Stimulated activated CD8-positive, alpha-beta memory T cell treated with anti-CD3 and anti-CD28 coated beads, Interleukin-15, amount 100 ng/mL, for 1 hour (primary cell): ENCODE results near the gene SRP68.

Experiments
- DNase-seq: peaks from one replicate; pipeline ENCODE4 v3.0.0-alpha.2; 2020; ENCODE audit warnings: low read depth

Gene SRP68

GRCh38 chr17:75996665-75997590 is 75.4 kb downstream of the SRP68 start:
- no peak for DNase-seq

GRCh38 chr17:75995385-75995925 is 76.9 kb downstream of the SRP68 start:
- no peak for DNase-seq

GRCh38 chr17:75994802-75995370 is 77.4 kb downstream of the SRP68 start:
- DNase-seq = no peak

GRCh38 chr17:75991396-75991795 is 80.9 kb downstream of the SRP68 start:
- no peak for DNase-seq
